Trophoblast cell (in vitro differentiated cells and primary cell): ENCODE data around the gene COMMD1.
A peak's percentile ranks its signal among the peaks of the same experiment; 100 is the strongest.
"Not testable (repeated sequence)": the region's sequence is repeated elsewhere in the genome, so short reads cannot be mapped to it uniquely, and the experiment has no call there.

ENCODE experiments used
- DNase-seq, 2 donors: peaks; one replicate each; pipeline ENCODE4 v3.0.0-alpha.2; 2016
- H2AFZ ChIP-seq: 2 replicates; pipeline ENCODE4 v1.6.1; 2013; ENCODE audit warnings: low read length, moderate library complexity, mild to moderate bottlenecking; ENCODE audit not compliant: insufficient read depth, poor library complexity
- H2AK5ac ChIP-seq: 2 replicates; pipeline ENCODE4 v1.6.1; 2013; ENCODE audit warnings: mild to moderate bottlenecking, low read length
- H2BK120ac ChIP-seq: 2 replicates; pipeline ENCODE4 v1.6.1; 2013; ENCODE audit warnings: low read length, mild to moderate bottlenecking, moderate library complexity; ENCODE audit not compliant: insufficient read depth, poor library complexity
- H2BK12ac ChIP-seq: 2 replicates; pipeline ENCODE4 v1.6.1; 2013; ENCODE audit warnings: mild to moderate bottlenecking, low read length, moderate library complexity
- H2BK5ac ChIP-seq: 2 replicates; pipeline ENCODE4 v1.6.1; 2013; ENCODE audit warnings: low read length, low read depth, moderate library complexity, mild to moderate bottlenecking; ENCODE audit not compliant: poor library complexity
- H3K14ac ChIP-seq: 2 replicates; pipeline ENCODE4 v1.6.1; 2013; ENCODE audit warnings: mild to moderate bottlenecking, low read length
- H3K18ac ChIP-seq: 2 replicates; pipeline ENCODE4 v1.6.1; 2013; ENCODE audit warnings: mild to moderate bottlenecking, low read length
- H3K23ac ChIP-seq: 2 replicates; pipeline ENCODE4 v1.6.1; 2013; ENCODE audit warnings: low read length
- H3K27ac ChIP-seq: 2 replicates; pipeline ENCODE4 v1.5.1; 2013; ENCODE audit warnings: low read depth, mild to moderate bottlenecking, inconsistent platforms, low read length, moderate library complexity
- H3K27me3 ChIP-seq: 2 replicates; pipeline ENCODE4 v1.6.1; 2013; ENCODE audit warnings: inconsistent platforms, mild to moderate bottlenecking, low read length, moderate library complexity; ENCODE audit not compliant: insufficient read depth
- H3K36me3 ChIP-seq, 2 experiments: 1 replicate in 1 of 2; 2 replicates in 1 of 2; pipeline ENCODE4 v1.6.1; 2013; ENCODE audit warnings: low read length in 2 of 2, mild to moderate bottlenecking in 2 of 2, moderate library complexity in 1 of 2; ENCODE audit not compliant: insufficient read depth in 2 of 2, control insufficient read depth in 1 of 2
- H3K4ac ChIP-seq: 2 replicates; pipeline ENCODE4 v1.6.1; 2013; ENCODE audit warnings: low read depth, mild to moderate bottlenecking, low read length, moderate library complexity
- H3K4me1 ChIP-seq, 2 experiments: 1 replicate in 1 of 2; 2 replicates in 1 of 2; pipeline ENCODE4 v1.6.1; 2013; ENCODE audit warnings: low read length in 2 of 2, mild to moderate bottlenecking in 2 of 2, moderate library complexity in 1 of 2; ENCODE audit not compliant: insufficient read depth in 2 of 2, control insufficient read depth in 1 of 2
- H3K4me2 ChIP-seq: 2 replicates; pipeline ENCODE4 v1.6.1; 2013; ENCODE audit warnings: inconsistent platforms, mild to moderate bottlenecking, low read length, moderate library complexity
- H3K4me3 ChIP-seq: 2 replicates; pipeline ENCODE4 v1.5.1; 2013; ENCODE audit warnings: mild to moderate bottlenecking, low read depth, low read length, inconsistent platforms
- H3K79me1 ChIP-seq: one replicate; pipeline ENCODE4 v1.6.1; 2013; ENCODE audit warnings: low read length
- H3K79me2 ChIP-seq: 2 replicates; pipeline ENCODE4 v1.6.1; 2013; ENCODE audit warnings: low read length, mild to moderate bottlenecking; ENCODE audit not compliant: control insufficient read depth, insufficient read depth, poor library complexity
- H3K9ac ChIP-seq: 2 replicates; pipeline ENCODE4 v1.6.1; 2013; ENCODE audit warnings: mild to moderate bottlenecking, low read length
- H3K9me3 ChIP-seq: 2 replicates; pipeline ENCODE4 v1.6.1; 2013; ENCODE audit warnings: low read depth, mild to moderate bottlenecking, control low read depth, inconsistent platforms, low read length; ENCODE audit not compliant: insufficient read depth
- H4K12ac ChIP-seq: 2 replicates; pipeline ENCODE4 v1.6.1; 2013; ENCODE audit warnings: low read depth, mild to moderate bottlenecking, low read length, moderate library complexity
- H4K8ac ChIP-seq: 2 replicates; pipeline ENCODE4 v1.6.1; 2013; ENCODE audit warnings: low read depth, mild to moderate bottlenecking, low read length, moderate library complexity
- H4K91ac ChIP-seq: one replicate; pipeline ENCODE4 v1.6.1; 2013; ENCODE audit warnings: low read depth, mild to moderate bottlenecking, low read length, moderate library complexity
- WGBS: extraction: QIAGEN DNeasy Blood & Tissue Kit; methylation state at CpG from one replicate; pipeline ENCODE4 v1.1.7; 2013; ENCODE audit warnings: missing lambda C conversion rate; ENCODE audit not compliant: insufficient read length, insufficient coverage; ENCODE audit errors: extremely low coverage; 5-methylcytosine and 5-hydroxymethylcytosine counted together

The COMMD1 gene

DNA sequence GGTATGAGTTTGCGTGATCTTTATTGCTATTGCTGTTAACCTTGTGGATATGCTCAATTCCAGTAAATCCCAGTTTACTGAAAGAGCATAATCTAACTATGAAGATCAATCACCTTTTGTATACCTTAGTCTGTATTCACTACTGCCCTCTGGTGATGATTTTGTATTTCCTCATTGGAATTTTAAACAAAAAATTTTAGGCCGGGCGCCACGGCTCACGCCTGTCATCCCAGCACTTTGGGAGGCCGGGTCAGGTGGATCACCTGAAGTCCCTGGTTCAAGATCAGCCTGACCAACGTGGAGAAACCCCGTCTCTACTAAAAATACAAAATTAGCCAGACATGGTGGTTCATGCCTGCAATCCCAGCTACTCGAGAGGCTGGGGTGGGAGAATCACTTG is 5.1 kb downstream of the COMMD1 start:
- no peak overlapping the region for H2BK5ac ChIP-seq
- no peak overlapping the region for H2BK120ac ChIP-seq
- H3K27me3 ChIP-seq, result no peaks in the 10 kb centered on the region
- no peak overlapping the region for H3K4ac ChIP-seq
- H3K14ac ChIP-seq, result no peak overlapping the region
- H3K4me3 ChIP-seq, result no peak overlapping the region
- H3K4me2 ChIP-seq, result no peak overlapping the region
- H3K9me3 ChIP-seq, result no peaks in the 10 kb centered on the region
- H3K36me3 ChIP-seq, result no peaks in the 10 kb centered on the region
- peaks cover under 1% of the 10 kb centered on the region for H3K79me2 ChIP-seq
- no peaks in the 10 kb centered on the region for H3K4me1 ChIP-seq
- peaks cover under 1% of the 10 kb centered on the region for H3K79me1 ChIP-seq
- H3K9ac ChIP-seq, result no peak overlapping the region
- no peak overlapping the region for H2BK12ac ChIP-seq
- H4K8ac ChIP-seq, result no peak overlapping the region
- no peak overlapping the region for H3K27ac ChIP-seq
- H4K91ac ChIP-seq, result no peak overlapping the region
- H2AFZ ChIP-seq, result no peak overlapping the region
- no peak overlapping the region for H3K23ac ChIP-seq
- DNase-seq, result peak in 1 of 2 donors; percentile 75
- no peak overlapping the region for H4K12ac ChIP-seq
- H3K18ac ChIP-seq, result no peak overlapping the region
- no peak overlapping the region for H2AK5ac ChIP-seq
- WGBS, result no CpG with 5 or more reads among the region's 9 CpGs

DNA sequence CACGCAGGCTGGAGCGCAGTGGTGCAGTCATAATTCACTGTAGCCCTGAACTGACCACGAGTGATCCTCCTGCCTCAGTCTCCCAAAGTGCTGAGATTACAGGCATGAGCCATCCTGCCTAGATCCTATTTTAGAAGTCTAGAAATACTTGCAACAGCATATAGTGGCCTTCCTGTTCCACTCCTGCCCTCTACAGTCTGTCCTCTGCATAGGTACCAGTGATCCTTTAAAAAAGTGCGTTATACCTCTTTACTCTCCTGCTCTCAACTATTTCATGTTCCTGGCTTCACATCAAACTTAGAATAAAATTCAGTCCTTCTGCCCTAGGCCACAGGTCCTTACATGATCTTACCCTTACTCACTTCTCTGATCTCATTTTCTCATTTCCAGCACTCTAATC is 6.0 kb downstream of the COMMD1 start:
- WGBS, result no CpG with 5 or more reads among the region's 4 CpGs

DNA sequence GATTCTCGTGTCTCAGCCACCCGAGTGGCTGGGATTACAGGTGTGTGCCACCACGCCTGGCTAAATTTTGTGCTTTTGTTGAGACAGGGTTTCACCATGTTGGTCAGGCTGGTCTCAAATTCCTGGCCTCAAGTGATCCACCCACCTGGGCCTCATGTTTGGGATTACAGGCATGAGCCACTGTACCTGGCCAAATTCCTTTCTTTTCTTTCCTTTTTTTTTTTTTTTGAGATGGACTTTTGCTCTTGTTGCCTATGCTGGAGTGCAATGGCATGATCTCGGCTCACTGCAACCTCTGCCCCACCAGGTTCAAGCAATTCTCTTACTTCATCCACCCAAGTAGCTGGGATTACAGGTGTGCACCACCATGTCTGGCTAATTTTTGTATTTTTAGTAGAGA is 9.3 kb downstream of the COMMD1 start:
- H3K4me3 ChIP-seq, H4K12ac ChIP-seq, H3K36me3 ChIP-seq, H3K14ac ChIP-seq, H3K4ac ChIP-seq, H3K27me3 ChIP-seq, H3K4me1 ChIP-seq, H2AK5ac ChIP-seq, H4K91ac ChIP-seq, H2BK120ac ChIP-seq, H2BK12ac ChIP-seq, H3K18ac ChIP-seq, H3K79me1 ChIP-seq, H3K9ac ChIP-seq, H3K79me2 ChIP-seq, H2AFZ ChIP-seq, DNase-seq, H4K8ac ChIP-seq, H3K4me2 ChIP-seq, H3K23ac ChIP-seq, H3K9me3 ChIP-seq, H3K27ac ChIP-seq, H2BK5ac ChIP-seq: not testable (repeated sequence)
- WGBS, result no CpG with 5 or more reads among the region's 4 CpGs

More for the DNA sequence above, 6.0 kb downstream of the COMMD1 start:
- Histone ChIP-seq H3K4me3 (no peak overlapping the region), H2AFZ (no peak overlapping the region), H3K9me3 (no peaks in the 10 kb centered on the region), H3K36me3 (no peaks in the 10 kb centered on the region), H4K91ac (no peak overlapping the region), H2BK5ac (no peak overlapping the region), H2BK12ac (no peak overlapping the region), H3K18ac (no peak overlapping the region), H3K4me2 (no peak overlapping the region), H4K8ac (no peak overlapping the region), H3K4ac (no peak overlapping the region), H3K23ac (no peak overlapping the region), H2AK5ac (no peak overlapping the region), H3K27ac (no peak overlapping the region), H3K27me3 (no peaks in the 10 kb centered on the region), H2BK120ac (no peak overlapping the region), H3K9ac (no peak overlapping the region), H3K14ac (no peak overlapping the region), H3K79me1 (no peaks in the 10 kb centered on the region), H4K12ac (no peak overlapping the region), H3K79me2 (no peaks in the 10 kb centered on the region), H3K4me1 (no peaks in the 10 kb centered on the region)
- peak in 1 of 2 donors; percentile 26 for DNase-seq

DNA sequence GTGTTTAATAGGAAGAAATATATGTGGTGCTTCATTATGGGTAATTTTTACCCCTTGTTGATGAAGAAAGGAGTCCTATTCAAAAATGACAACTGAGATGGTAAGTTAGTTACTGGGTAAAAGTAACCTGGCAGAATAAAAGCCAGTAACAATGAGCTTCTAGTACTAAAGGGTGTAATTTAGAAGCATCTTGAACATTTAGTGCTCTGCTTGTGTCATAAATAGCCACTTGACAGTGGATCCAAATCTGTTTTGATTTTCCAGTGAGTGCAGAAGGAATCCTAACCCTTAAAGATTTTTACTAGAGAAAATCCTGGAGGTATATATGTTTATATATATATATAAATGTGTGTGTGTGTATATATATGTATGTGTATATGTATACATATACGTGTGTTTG is 15.1 kb downstream of the COMMD1 start:
- H3K9me3 ChIP-seq, result peaks cover 3% of the 10 kb centered on the region
- no peak overlapping the region for H4K8ac ChIP-seq
- no peak overlapping the region for H3K4ac ChIP-seq
- H3K27ac ChIP-seq, result no peak overlapping the region
- H3K18ac ChIP-seq, result no peak overlapping the region
- no peaks in the 10 kb centered on the region for H3K4me1 ChIP-seq
- no peak overlapping the region for H2AFZ ChIP-seq
- H2AK5ac ChIP-seq, result no peak overlapping the region
- H3K14ac ChIP-seq, result no peak overlapping the region
- no peaks in the 10 kb centered on the region for H3K79me1 ChIP-seq
- no peak overlapping the region for H2BK5ac ChIP-seq
- no peak overlapping the region for H4K12ac ChIP-seq
- no peak overlapping the region for H3K4me3 ChIP-seq
- no peaks in the 10 kb centered on the region for H3K79me2 ChIP-seq
- no peak overlapping the region for H2BK120ac ChIP-seq
- H3K23ac ChIP-seq, result no peak overlapping the region
- H3K27me3 ChIP-seq, result no peaks in the 10 kb centered on the region
- no peak overlapping the region for H3K9ac ChIP-seq
- no CpG with 5 or more reads among the region's 1 CpG for WGBS
- H2BK12ac ChIP-seq, result no peak overlapping the region
- no peaks in the 10 kb centered on the region for H3K36me3 ChIP-seq
- no peak overlapping the region for H4K91ac ChIP-seq
- DNase-seq, result no peak
- no peak overlapping the region for H3K4me2 ChIP-seq
